Astrocyte of the spinal cord (primary cell): ENCODE data around the gene FIG4.

ENCODE experiments used
- DNase-seq: peaks from one replicate; pipeline ENCODE4 v3.0.0; 2011; ENCODE audit warnings: low read depth, low spot score
- H3K4me3 ChIP-seq: 2 replicates; pipeline ENCODE4 v1.5.1; 2011; ENCODE audit warnings: low read depth, mild to moderate bottlenecking, low read length, moderate library complexity
- in situ Hi-C: cut with HindIII; loops from 2 replicates; pipeline ENCODE4 v1.10.0; 2017; ENCODE audit warnings: low sequenced_read_pairs
- TF ChIP-seq, protein P1 (sequence below): IDR thresholded peaks from 2 replicates; pipeline ENCODE4 v1.5.1; 2012; ENCODE audit warnings: low read depth, mild to moderate bottlenecking, low read length, inconsistent platforms

FIG4 gene

DNA sequence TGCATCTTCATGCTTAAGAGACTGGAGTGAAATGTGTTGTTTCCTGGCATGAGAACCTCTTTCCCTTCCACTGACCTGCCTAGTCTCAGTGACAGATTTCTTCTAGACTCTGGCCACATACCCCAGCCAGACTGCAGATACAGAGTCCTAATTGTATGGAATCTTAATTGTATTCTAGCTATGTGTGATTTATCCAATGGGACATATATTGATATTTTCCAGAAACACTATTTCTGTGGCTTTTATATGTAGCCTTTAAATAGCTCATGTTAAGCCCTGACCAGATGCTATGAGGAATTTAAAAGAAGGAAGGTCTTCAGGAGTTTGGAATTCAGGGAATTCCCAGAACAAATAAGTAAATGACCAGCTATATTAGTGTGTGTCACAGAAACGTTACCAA, 99.0 kb downstream of the FIG4 start:
- TF ChIP-seq, protein P1, sequence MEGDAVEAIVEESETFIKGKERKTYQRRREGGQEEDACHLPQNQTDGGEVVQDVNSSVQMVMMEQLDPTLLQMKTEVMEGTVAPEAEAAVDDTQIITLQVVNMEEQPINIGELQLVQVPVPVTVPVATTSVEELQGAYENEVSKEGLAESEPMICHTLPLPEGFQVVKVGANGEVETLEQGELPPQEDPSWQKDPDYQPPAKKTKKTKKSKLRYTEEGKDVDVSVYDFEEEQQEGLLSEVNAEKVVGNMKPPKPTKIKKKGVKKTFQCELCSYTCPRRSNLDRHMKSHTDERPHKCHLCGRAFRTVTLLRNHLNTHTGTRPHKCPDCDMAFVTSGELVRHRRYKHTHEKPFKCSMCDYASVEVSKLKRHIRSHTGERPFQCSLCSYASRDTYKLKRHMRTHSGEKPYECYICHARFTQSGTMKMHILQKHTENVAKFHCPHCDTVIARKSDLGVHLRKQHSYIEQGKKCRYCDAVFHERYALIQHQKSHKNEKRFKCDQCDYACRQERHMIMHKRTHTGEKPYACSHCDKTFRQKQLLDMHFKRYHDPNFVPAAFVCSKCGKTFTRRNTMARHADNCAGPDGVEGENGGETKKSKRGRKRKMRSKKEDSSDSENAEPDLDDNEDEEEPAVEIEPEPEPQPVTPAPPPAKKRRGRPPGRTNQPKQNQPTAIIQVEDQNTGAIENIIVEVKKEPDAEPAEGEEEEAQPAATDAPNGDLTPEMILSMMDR, result no peak
- in situ Hi-C loops, result no loop called here
- DNase-seq, result peak; percentile 61
- H3K4me3 ChIP-seq, result no peak overlapping the region

DNA sequence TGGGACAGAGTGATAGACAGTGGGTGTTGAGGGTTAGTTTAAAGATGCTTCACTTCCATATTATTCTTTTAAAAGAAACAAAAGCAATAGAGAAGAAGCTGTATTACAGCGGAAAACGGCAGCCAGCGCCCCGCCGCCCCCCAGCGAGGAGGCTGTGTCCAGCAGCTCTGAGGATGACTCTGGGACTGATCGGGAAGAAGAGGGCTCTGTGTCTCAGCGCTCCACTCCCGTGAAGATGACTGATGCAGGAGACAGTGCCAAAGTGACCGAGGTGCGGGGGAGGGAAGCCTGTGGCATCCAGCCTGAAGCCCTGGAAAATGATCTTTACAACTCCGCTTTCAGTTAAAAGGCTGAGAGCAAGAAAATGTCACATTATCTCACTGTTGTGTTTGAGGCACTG, 100.2 kb downstream of the FIG4 start:
- DNase-seq, result no peak
- in situ Hi-C loops, result no loop called here
- no peak overlapping the region for H3K4me3 ChIP-seq
- TF ChIP-seq, protein P1, result no peak

DNA sequence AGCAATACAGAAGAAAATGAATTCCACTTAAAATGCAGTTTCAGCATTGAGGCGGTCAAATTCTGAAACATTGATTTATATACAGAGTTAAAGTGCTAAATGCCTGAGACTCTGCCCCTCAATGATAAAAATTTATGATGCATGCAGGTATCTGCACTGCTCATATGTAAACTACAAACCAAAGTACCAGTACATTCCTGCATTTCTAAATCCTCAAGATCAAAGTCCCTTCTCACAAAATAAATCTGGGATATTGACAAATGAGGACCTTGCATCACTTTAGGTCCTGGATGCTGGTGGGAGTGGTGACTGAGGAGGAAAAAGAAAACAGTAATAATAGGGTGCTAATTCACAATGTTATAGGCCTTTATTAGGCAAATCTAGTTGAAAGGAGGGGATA, 101.9 kb downstream of the FIG4 start:
- in situ Hi-C loops, result no loop called here
- H3K4me3 ChIP-seq, result no peak overlapping the region
- TF ChIP-seq, protein P1, result no peak
- DNase-seq, result no peak

DNA sequence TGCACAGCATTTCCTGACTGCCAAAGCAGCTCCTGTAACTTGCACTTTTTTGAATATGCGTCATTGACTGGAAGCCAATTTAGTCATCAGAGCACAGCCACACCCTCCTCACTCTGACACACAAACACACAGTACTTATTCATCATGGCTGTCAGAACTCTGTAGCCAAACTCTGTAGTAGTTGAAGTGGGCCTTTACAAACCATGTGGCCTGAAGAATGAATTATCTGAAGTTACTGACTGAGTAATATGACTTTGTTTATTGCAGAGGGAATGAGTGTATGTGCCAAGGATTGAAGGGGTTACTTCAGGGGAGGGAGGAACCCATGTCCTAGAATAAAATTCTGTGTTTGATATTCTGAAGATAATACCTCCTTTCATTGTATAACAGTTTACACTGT, 102.7 kb downstream of the FIG4 start:
- DNase-seq, result peak; percentile 93
- no peak overlapping the region for H3K4me3 ChIP-seq
- in situ Hi-C loops, result no loop called here
- TF ChIP-seq, protein P1, result no peak

DNA sequence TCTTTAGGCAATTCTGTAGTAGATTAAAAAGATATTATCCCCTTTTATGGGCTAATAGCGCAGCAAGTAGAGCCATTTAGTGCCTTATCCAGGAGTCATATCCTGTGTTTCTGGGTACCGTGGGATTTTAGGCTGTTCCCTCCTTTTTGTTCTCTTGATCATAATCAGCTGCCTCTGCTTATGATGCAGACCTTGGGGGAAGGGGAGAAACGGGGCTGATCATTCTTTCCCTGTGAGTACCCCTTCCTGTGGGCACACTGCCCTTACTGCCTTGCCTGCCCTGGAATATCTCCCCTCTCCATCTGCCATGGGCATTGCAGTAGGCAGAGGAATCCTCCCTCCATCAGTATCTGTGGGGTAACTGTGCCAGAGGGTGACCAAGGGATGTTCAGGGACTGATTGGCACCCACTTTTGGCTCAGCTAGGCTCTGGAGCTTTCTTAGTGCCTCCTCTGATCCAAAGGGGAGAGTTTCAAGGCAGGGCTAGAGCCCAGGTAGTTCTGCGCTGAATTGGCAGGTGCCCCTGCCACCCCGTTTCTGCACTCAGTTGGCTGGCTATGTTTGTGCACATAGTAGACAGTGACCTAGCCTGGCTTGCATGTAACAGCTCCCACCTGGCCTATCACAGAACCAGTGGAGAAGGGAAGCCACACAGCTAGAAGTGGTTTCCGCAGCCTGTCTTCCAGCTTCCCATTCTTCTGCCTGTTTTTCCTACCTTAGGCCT, 103.3 kb downstream of the FIG4 start:
- DNase-seq, result peak; percentile 65
- in situ Hi-C loops, result no loop called here
- no peak overlapping the region for H3K4me3 ChIP-seq
- TF ChIP-seq, protein P1, result no peak

DNA sequence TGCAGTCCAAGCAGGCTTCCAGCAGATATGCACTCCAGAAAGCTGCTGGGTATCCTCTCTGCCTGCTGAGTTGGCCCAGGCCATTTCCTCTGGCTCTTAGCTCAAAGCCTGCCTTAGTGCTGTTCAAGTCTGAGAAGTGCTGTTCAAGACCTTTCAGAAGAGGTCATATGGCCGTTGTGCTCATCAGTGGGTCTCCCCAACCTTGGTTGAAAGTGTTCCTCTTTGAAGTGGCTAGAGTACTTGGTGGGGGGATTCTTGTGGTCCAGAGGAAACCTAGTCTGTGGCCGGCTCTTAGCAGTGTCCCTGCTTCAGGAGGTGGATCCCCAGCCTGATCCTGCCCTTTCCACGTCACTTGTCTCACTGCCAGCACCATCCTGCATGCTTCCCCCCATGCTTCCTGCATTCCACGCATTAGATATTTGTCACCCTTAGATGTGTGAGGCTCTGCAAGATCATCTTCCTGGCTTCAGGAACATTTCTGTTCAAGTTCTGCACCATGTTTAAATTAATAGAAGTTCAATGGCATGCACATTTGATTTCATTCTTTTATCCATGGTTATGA, 105.0 kb downstream of the FIG4 start:
- TF ChIP-seq, protein P1, result no peak
- no peak overlapping the region for H3K4me3 ChIP-seq
- in situ Hi-C loops, result no loop called here
- peak; percentile 65 for DNase-seq
